ENCODE results near the gene MTMR1. TPM values are rescaled to one million over a fixed set of nuclear protein-coding genes. Genes with fewer than 3 reads are reported as not detected.
A peak's percentile ranks its signal among the peaks of the same experiment; 100 is the strongest.

Gene MTMR1
- total RNA-seq (2021; ENCODE audit: unreplicated experiment) (36.1 TPM), Bru-seq, nascent RNA (percentile 78 among the genes with signal in this experiment), BruChase-seq, experiment 1, labeled RNA remaining after a 2-hour chase (percentile 77 among the genes with signal in this experiment), BruChase-seq, experiment 2, labeled RNA remaining after a 6-hour chase (percentile 83 among the genes with signal in this experiment)
- 22.7 TPM for polyA plus RNA-seq (2012; ENCODE audit: insufficient read length)
- long read RNA-seq, full-length matches to known transcripts = 3 of 58 reads
- long read RNA-seq, partial matches to known transcripts = 31 of 58 reads
- long read RNA-seq, other reads (novel, unspliced or antisense) = 24 of 58 reads

DNA sequence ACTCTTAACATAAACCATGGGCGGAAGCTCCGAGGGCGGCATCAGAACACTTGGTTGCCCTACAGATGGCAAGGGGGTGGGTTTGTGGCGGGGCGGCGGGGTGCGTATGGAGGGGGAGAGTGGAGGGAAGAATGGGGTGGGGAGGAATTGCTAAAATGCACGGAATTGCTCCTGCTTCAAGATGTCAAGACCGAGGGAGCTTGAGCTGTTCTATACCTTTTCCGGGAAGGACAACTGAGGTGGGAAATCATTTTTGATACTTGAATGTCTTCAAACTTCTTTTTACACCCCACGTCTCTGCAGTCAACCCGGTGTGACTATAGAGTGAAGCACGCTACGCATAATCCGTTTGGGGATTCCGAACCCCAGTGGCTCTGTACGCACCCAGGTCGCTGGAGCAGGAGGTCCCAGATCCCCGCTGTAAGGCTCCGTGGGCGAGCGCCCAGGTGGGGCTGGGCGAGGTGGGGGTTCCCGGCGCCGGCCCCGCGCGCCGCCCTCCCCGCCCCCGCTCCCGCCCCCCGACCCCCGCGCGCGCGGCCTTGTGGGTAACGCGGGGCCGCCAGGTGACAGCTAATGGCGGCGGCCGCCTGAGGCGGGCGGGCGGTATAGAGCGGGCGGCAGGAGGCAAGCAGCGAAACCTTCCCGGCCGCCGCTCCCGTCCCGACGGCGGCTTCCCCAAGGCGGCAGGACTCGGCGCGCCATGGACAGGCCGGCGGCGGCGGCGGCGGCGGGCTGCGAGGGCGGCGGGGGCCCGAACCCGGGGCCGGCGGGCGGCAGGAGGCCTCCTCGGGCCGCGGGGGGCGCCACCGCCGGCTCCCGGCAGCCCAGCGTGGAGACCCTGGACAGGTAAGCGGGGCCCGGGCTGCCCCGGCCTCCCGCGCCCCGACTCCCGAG, at the start of gene MTMR1:
TSS of gene MTMR1 (plus strand) at position 566 of the 894 bp plus-strand sequence. CDS start at position 701, 135 bp downstream.
- intact Hi-C loops (cut with micrococcal nuclease; ENCODE audit: unreplicated experiment) = no loop called here
- CTCF ChIA-PET = no interaction called here

DNA sequence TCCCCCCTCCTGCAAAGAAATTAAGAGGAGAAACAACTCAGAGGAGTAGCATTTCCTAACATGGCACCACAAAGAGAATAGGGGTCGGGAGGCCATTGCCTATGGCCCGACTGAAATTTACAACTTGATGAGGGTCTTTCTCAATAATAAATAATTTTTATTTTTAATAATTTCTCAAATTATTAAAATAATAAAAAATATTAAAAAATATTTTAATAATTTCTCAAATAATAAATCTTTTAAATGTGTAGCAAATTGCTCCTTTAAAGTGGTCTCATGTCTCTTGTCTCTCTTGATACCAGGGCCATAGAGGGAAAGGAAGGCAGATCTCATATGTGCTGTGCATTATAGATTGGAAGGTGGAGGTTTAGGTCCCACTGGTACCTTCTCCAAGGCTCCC, 49.2 kb upstream of the MTMR1 start:
- TF ChIP-seq, protein P1, sequence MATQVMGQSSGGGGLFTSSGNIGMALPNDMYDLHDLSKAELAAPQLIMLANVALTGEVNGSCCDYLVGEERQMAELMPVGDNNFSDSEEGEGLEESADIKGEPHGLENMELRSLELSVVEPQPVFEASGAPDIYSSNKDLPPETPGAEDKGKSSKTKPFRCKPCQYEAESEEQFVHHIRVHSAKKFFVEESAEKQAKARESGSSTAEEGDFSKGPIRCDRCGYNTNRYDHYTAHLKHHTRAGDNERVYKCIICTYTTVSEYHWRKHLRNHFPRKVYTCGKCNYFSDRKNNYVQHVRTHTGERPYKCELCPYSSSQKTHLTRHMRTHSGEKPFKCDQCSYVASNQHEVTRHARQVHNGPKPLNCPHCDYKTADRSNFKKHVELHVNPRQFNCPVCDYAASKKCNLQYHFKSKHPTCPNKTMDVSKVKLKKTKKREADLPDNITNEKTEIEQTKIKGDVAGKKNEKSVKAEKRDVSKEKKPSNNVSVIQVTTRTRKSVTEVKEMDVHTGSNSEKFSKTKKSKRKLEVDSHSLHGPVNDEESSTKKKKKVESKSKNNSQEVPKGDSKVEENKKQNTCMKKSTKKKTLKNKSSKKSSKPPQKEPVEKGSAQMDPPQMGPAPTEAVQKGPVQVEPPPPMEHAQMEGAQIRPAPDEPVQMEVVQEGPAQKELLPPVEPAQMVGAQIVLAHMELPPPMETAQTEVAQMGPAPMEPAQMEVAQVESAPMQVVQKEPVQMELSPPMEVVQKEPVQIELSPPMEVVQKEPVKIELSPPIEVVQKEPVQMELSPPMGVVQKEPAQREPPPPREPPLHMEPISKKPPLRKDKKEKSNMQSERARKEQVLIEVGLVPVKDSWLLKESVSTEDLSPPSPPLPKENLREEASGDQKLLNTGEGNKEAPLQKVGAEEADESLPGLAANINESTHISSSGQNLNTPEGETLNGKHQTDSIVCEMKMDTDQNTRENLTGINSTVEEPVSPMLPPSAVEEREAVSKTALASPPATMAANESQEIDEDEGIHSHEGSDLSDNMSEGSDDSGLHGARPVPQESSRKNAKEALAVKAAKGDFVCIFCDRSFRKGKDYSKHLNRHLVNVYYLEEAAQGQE (IDR thresholded peaks at IDR 0.05; ENCODE audit: insufficient read depth in 1 of 2, low read depth in 2 of 2, low read length in 1 of 2) = no peak
- TF ChIP-seq TCF7L2 (IDR thresholded peaks at IDR 0.05; ENCODE audit: low read depth, low read length) (no peak), POLR2AphosphoS5 (IDR thresholded peaks at IDR 0.05; ENCODE audit: low read depth, low read length) (no peak), SIN3A (IDR thresholded peaks at IDR 0.05; ENCODE audit: borderline replicate concordance, insufficient read depth, low read depth, low read length) (no peak)
- TF ChIP-seq, protein P2, sequence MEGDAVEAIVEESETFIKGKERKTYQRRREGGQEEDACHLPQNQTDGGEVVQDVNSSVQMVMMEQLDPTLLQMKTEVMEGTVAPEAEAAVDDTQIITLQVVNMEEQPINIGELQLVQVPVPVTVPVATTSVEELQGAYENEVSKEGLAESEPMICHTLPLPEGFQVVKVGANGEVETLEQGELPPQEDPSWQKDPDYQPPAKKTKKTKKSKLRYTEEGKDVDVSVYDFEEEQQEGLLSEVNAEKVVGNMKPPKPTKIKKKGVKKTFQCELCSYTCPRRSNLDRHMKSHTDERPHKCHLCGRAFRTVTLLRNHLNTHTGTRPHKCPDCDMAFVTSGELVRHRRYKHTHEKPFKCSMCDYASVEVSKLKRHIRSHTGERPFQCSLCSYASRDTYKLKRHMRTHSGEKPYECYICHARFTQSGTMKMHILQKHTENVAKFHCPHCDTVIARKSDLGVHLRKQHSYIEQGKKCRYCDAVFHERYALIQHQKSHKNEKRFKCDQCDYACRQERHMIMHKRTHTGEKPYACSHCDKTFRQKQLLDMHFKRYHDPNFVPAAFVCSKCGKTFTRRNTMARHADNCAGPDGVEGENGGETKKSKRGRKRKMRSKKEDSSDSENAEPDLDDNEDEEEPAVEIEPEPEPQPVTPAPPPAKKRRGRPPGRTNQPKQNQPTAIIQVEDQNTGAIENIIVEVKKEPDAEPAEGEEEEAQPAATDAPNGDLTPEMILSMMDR (IDR thresholded peaks at IDR 0.05) = no peak
- H3K36me3 ChIP-seq (ENCODE audit: control insufficient read depth, insufficient read depth, low read length) = peaks cover 2% of the 10 kb centered on the region
- H3K4me1 ChIP-seq (ENCODE audit: control insufficient read depth, insufficient read depth, low read length) = no peaks in the 10 kb centered on the region
- ChIA-PET POLR2A (no interaction called here), CTCF (no interaction called here)
- no peaks in the 10 kb centered on the region for H3K9me3 ChIP-seq (ENCODE audit: control insufficient read depth, insufficient read depth, low read depth, low read length)
- DNase-seq (ENCODE audit: low read depth, low spot score) (no peak), ATAC-seq (no peak)
- no peak overlapping the region for H3K4me3 ChIP-seq (ENCODE audit: low read depth in 2 of 2, low read length in 2 of 2)
- H3K27ac ChIP-seq (ENCODE audit: low read length) = no peak overlapping the region
- in situ Hi-C loops (cut with HindIII; ENCODE audit: low pct_unique_long_range_greater_than_20kb, low sequenced_read_pairs) = loop anchor here (25.0 kb wide), 1 partner anchor 1132 kb away; the partner anchor contains the start of gene IDS
- intact Hi-C loops (cut with micrococcal nuclease; ENCODE audit: unreplicated experiment) = no loop called here
- no TSS peak for BruUV-seq (replicated peaks)
- H3K27me3 ChIP-seq (ENCODE audit: control insufficient read depth, insufficient read depth, low read length) = no peaks in the 10 kb centered on the region

More for the DNA sequence above, at the start of gene MTMR1:
- peaks cover 13% of the 10 kb centered on the region for H3K4me1 ChIP-seq (ENCODE audit: control insufficient read depth, insufficient read depth, low read length)
- H3K36me3 ChIP-seq (ENCODE audit: control insufficient read depth, insufficient read depth, low read length) = no peaks in the 10 kb centered on the region
- in situ Hi-C loops (cut with HindIII; ENCODE audit: low pct_unique_long_range_greater_than_20kb, low sequenced_read_pairs) = no loop called here
- peak within 1 kb of the TSS; percentile 88 for H3K27ac ChIP-seq (ENCODE audit: low read length)
- BruUV-seq (replicated peaks) = no TSS peak
- H3K9me3 ChIP-seq (ENCODE audit: control insufficient read depth, insufficient read depth, low read depth, low read length) = no peaks in the 10 kb centered on the region; the same call in 1 of the 2 replicates
- H3K4me3 ChIP-seq (ENCODE audit: low read depth in 2 of 2, low read length in 2 of 2) = peak within 1 kb of the TSS; percentile 67 to 82
- H3K27me3 ChIP-seq (ENCODE audit: control insufficient read depth, insufficient read depth, low read length) = no peaks in the 10 kb centered on the region
- POLR2A ChIA-PET = interaction anchor here (0.5 to 0.6 kb wide), 3 partner anchors 114 to 817 kb away, joined by 3 to 8 read pairs (median 5); no protein-coding TSS in a partner anchor
- DNase-seq (ENCODE audit: low read depth, low spot score) (no peak), ATAC-seq (peak; percentile 76)
- 0 out of 2 replicates have a peak, but pooled peaks have one; percentile 38 for TF ChIP-seq SIN3A (IDR thresholded peaks at IDR 0.05; ENCODE audit: borderline replicate concordance, insufficient read depth, low read depth, low read length)
- TF ChIP-seq, protein P2 (IDR thresholded peaks at IDR 0.05) = no peak
